CD4-positive, CD25-positive, alpha-beta regulatory T cell (primary cell): ENCODE results near the gene CYP46A1. TPM values are rescaled to one million over a fixed set of nuclear protein-coding genes. Genes with fewer than 3 reads are reported as not detected.

ENCODE experiments used
- ATAC-seq, 2 donors: fragments of 150-1000 bp; cut with Tn5 transposase; one replicate each; pipeline ENCODE4 v1.10.0; 2021; ENCODE audit warnings: low read depth in 2 of 2, moderate number of reproducible peaks in 2 of 2, moderate library complexity in 1 of 2
- DNase-seq, 3 donors: peaks; one replicate each; pipeline versions ENCODE4 v3.0.0 to v3.0.0-alpha.2; 2012 to 2022; ENCODE audit warnings: mixed read lengths in 1 of 3
- H3K27ac ChIP-seq: one replicate; pipeline ENCODE4 v1.7.0; 2013; ENCODE audit warnings: mild to moderate bottlenecking, low read length; ENCODE audit not compliant: insufficient read depth, poor library complexity, severe bottlenecking
- H3K27me3 ChIP-seq: one replicate; pipeline ENCODE4 v1.7.0; 2013; ENCODE audit warnings: low read length; ENCODE audit not compliant: control insufficient read depth, insufficient read depth
- H3K36me3 ChIP-seq: one replicate; pipeline ENCODE4 v1.7.0; 2013; ENCODE audit warnings: mild to moderate bottlenecking, low read length, moderate library complexity; ENCODE audit not compliant: control insufficient read depth, insufficient read depth
- H3K4me1 ChIP-seq: 2 replicates; pipeline ENCODE4 v1.7.0; 2013; ENCODE audit warnings: mild to moderate bottlenecking, low read length; ENCODE audit not compliant: insufficient read depth, control insufficient read depth, poor library complexity, severe bottlenecking
- H3K4me3 ChIP-seq: one replicate; pipeline ENCODE4 v1.7.0; 2013; ENCODE audit warnings: low read depth, mild to moderate bottlenecking, low read length, moderate library complexity
- H3K9me3 ChIP-seq, 2 experiments: 1 replicate in 1 of 2; 2 replicates in 1 of 2; pipeline ENCODE4 v1.7.0; 2013; ENCODE audit warnings: low read length in 2 of 2, mild to moderate bottlenecking in 1 of 2, moderate library complexity in 1 of 2; ENCODE audit not compliant: control insufficient read depth in 2 of 2
- H3K27ac Mint-ChIP-seq, 3 donors: one replicate each; pipeline ENCODE4 v1.8.0; 2020 to 2022; ENCODE audit warnings: mild to moderate bottlenecking in 3 of 3, mixed read lengths in 3 of 3, moderate library complexity in 2 of 3
- H3K27me3 Mint-ChIP-seq: one replicate; pipeline ENCODE4 v1.8.0; 2022; ENCODE audit warnings: mild to moderate bottlenecking, mixed read lengths
- H3K36me3 Mint-ChIP-seq: one replicate; pipeline ENCODE4 v1.8.0; 2020; ENCODE audit warnings: mixed read lengths
- H3K4me1 Mint-ChIP-seq, 4 donors: one replicate each; pipeline ENCODE4 v1.8.0; 2020 to 2022; ENCODE audit warnings: mixed read lengths in 4 of 4, mild to moderate bottlenecking in 1 of 4
- H3K4me3 Mint-ChIP-seq, 4 donors: one replicate each; pipeline ENCODE4 v1.8.0; 2020 to 2022; ENCODE audit warnings: mild to moderate bottlenecking in 4 of 4, mixed read lengths in 4 of 4, moderate library complexity in 3 of 4
- H3K9me3 Mint-ChIP-seq, 7 donors: one replicate each; pipeline ENCODE4 v1.8.0; 2020 to 2022; ENCODE audit warnings: mixed read lengths in 7 of 7, mild to moderate bottlenecking in 3 of 7, moderate library complexity in 2 of 7
- polyA plus RNA-seq, 4 donors: library from polyadenylated mRNA; unstranded; fragments of 300-500 nt; fragmentation: Illumina TruSeq; gene quantifications; one replicate each; pipeline ENCODE4 v1.2.3, GENCODE V29; 2021
- total RNA-seq: library from RNA; stranded (reverse); gene quantifications from one replicate; pipeline ENCODE4 v1.2.3, GENCODE V29; 2022

The CYP46A1 gene
- total and polyA plus RNA-seq, 5 donors from 2014 or later = not detected

- Histone ChIP-seq H3K4me3 (no peak within 1 kb of the TSS), H3K27me3 (no peaks in the 10 kb centered on the region), H3K27ac (no peak within 1 kb of the TSS), H3K36me3 (no peaks in the 10 kb centered on the region), H3K9me3 (no peaks in the 10 kb centered on the region), H3K4me1 (no peaks in the 10 kb centered on the region)
- H3K9me3 Mint-ChIP-seq = no peaks in the 10 kb centered on the region
- ATAC-seq (no peak), DNase-seq (no peak)
- H3K27ac Mint-ChIP-seq = no peak within 1 kb of the TSS
- peak within 1 kb of the TSS in 1 of 4 donors; percentile 47 for H3K4me3 Mint-ChIP-seq
- H3K27me3 Mint-ChIP-seq = peaks cover 19% of the 10 kb centered on the region
- peaks cover 0 to 2% (median 0%) of the 10 kb centered on the region in 4 donors for H3K4me1 Mint-ChIP-seq
- no peaks in the 10 kb centered on the region for H3K36me3 Mint-ChIP-seq
Observed at GRCh38 chr14:99644723-99645544, 39.2 kb upstream of the CYP46A1 start, which contains the start of gene HHIPL1. HHIPL1 (plus strand) TSS chr14:99645129; CDS start chr14:99645208, 79 bp downstream.

GRCh38 chr14:99645545-99646505 is 38.3 kb upstream of the CYP46A1 start:
- H3K4me3 ChIP-seq = no peak overlapping the region

GRCh38 chr14:99647411-99647810 is 36.7 kb upstream of the CYP46A1 start:
- Mint-ChIP-seq H3K9me3 (no peaks in the 10 kb centered on the region), H3K4me1 (peaks cover 0 to 2% (median 0%) of the 10 kb centered on the region in 4 donors), H3K4me3 (no peak overlapping the region), H3K27ac (no peak overlapping the region), H3K27me3 (peaks cover 29% of the 10 kb centered on the region), H3K36me3 (no peaks in the 10 kb centered on the region)
- H3K27me3 ChIP-seq = no peaks in the 10 kb centered on the region
- no peak for ATAC-seq
- no peaks in the 10 kb centered on the region for H3K9me3 ChIP-seq
- H3K4me1 ChIP-seq = no peaks in the 10 kb centered on the region
- H3K4me3 ChIP-seq = no peak overlapping the region
- H3K27ac ChIP-seq = no peak overlapping the region
- no peaks in the 10 kb centered on the region for H3K36me3 ChIP-seq
- DNase-seq = no peak

More at GRCh38 chr14:99645545-99646505, 38.3 kb upstream of the CYP46A1 start:
- ATAC-seq = no peak
- Mint-ChIP-seq H3K36me3 (no peaks in the 10 kb centered on the region), H3K27me3 (peaks cover 20% of the 10 kb centered on the region), H3K4me3 (no peak overlapping the region), H3K9me3 (no peaks in the 10 kb centered on the region), H3K27ac (no peak overlapping the region), H3K4me1 (peaks cover 0 to 2% (median 0%) of the 10 kb centered on the region in 4 donors)
- H3K9me3 ChIP-seq = no peaks in the 10 kb centered on the region
- no peak for DNase-seq
- no peaks in the 10 kb centered on the region for H3K27me3 ChIP-seq
- no peaks in the 10 kb centered on the region for H3K36me3 ChIP-seq
- no peaks in the 10 kb centered on the region for H3K4me1 ChIP-seq
- no peak overlapping the region for H3K27ac ChIP-seq

GRCh38 chr14:99648027-99648784 is 35.9 kb upstream of the CYP46A1 start:
- Mint-ChIP-seq H3K36me3 (no peaks in the 10 kb centered on the region), H3K9me3 (no peaks in the 10 kb centered on the region), H3K4me1 (peaks cover 0 to 2% (median 0%) of the 10 kb centered on the region in 4 donors), H3K27me3 (peaks cover 29% of the 10 kb centered on the region), H3K4me3 (no peak overlapping the region), H3K27ac (no peak overlapping the region)
- H3K36me3 ChIP-seq = no peaks in the 10 kb centered on the region
- no peak overlapping the region for H3K4me3 ChIP-seq
- DNase-seq (no peak), ATAC-seq (no peak)
- no peaks in the 10 kb centered on the region for H3K4me1 ChIP-seq
- H3K27me3 ChIP-seq = no peaks in the 10 kb centered on the region
- no peak overlapping the region for H3K27ac ChIP-seq
- no peaks in the 10 kb centered on the region for H3K9me3 ChIP-seq

GRCh38 chr14:99649219-99649618 is 34.9 kb upstream of the CYP46A1 start:
- Mint-ChIP-seq H3K9me3 (peaks cover 0 to 2% (median 0%) of the 10 kb centered on the region in 7 donors), H3K4me1 (peaks cover 0 to under 1% (median 0%) of the 10 kb centered on the region in 4 donors), H3K27me3 (peaks cover 26% of the 10 kb centered on the region), H3K4me3 (no peak overlapping the region), H3K36me3 (no peaks in the 10 kb centered on the region), H3K27ac (no peak overlapping the region)
- Histone ChIP-seq H3K36me3 (no peaks in the 10 kb centered on the region), H3K9me3 (no peaks in the 10 kb centered on the region), H3K27me3 (no peaks in the 10 kb centered on the region), H3K4me1 (no peaks in the 10 kb centered on the region), H3K4me3 (no peak overlapping the region), H3K27ac (no peak overlapping the region)
- no peak for ATAC-seq
- no peak for DNase-seq

GRCh38 chr14:99649643-99650042 is 34.5 kb upstream of the CYP46A1 start:
- ATAC-seq (no peak), DNase-seq (no peak)
- no peak overlapping the region for H3K4me3 ChIP-seq
- Mint-ChIP-seq H3K4me3 (no peak overlapping the region), H3K27ac (no peak overlapping the region), H3K9me3 (peaks cover 0 to 3% (median 0%) of the 10 kb centered on the region in 7 donors), H3K36me3 (no peaks in the 10 kb centered on the region), H3K4me1 (no peaks in the 10 kb centered on the region), H3K27me3 (peaks cover 25% of the 10 kb centered on the region)
- H3K27me3 ChIP-seq = no peaks in the 10 kb centered on the region
- H3K27ac ChIP-seq = no peak overlapping the region
- no peaks in the 10 kb centered on the region for H3K9me3 ChIP-seq
- no peaks in the 10 kb centered on the region for H3K4me1 ChIP-seq
- H3K36me3 ChIP-seq = no peaks in the 10 kb centered on the region

GRCh38 chr14:99650189-99650588 is 33.9 kb upstream of the CYP46A1 start:
- no peaks in the 10 kb centered on the region for H3K4me1 Mint-ChIP-seq
- Histone ChIP-seq H3K4me3 (no peak overlapping the region), H3K36me3 (no peaks in the 10 kb centered on the region), H3K9me3 (no peaks in the 10 kb centered on the region), H3K4me1 (no peaks in the 10 kb centered on the region), H3K27ac (no peak overlapping the region), H3K27me3 (no peaks in the 10 kb centered on the region)
- H3K27me3 Mint-ChIP-seq = peaks cover 26% of the 10 kb centered on the region
- no peak overlapping the region for H3K27ac Mint-ChIP-seq
- H3K36me3 Mint-ChIP-seq = no peaks in the 10 kb centered on the region
- ATAC-seq = no peak
- no peak for DNase-seq
- H3K4me3 Mint-ChIP-seq = no peak overlapping the region
- peaks cover 0 to 3% (median 0%) of the 10 kb centered on the region in 7 donors for H3K9me3 Mint-ChIP-seq
